ENCODE data around the gene ABHD16A.

Gene ABHD16A

GRCh38 chr6:31730631-31731086, 27.5 kb upstream of the ABHD16A start:
- DNase-seq, result no peak

- DNase-seq, result peak; percentile 37
Observed at GRCh38 chr6:31729979-31730630, 27.0 kb upstream of the ABHD16A start.

GRCh38 chr6:31729515-31729978, 26.4 kb upstream of the ABHD16A start:
- no peak for DNase-seq

- DNase-seq, result no peak
Observed at GRCh38 chr6:31728767-31729514, 25.8 kb upstream of the ABHD16A start, which contains the start of gene DDAH2. TSS of gene DDAH2 (minus strand) at chr6:31729299. CDS start at chr6:31729161, 138 bp downstream.

GRCh38 chr6:31727717-31728671, 24.9 kb upstream of the ABHD16A start:
- no peak for DNase-seq

GRCh38 chr6:31727034-31727716, 24.1 kb upstream of the ABHD16A start:
- no peak for DNase-seq

- no peak for DNase-seq
Observed at GRCh38 chr6:31725502-31726350, 22.6 kb upstream of the ABHD16A start.

GRCh38 chr6:31723980-31724691, 21.0 kb upstream of the ABHD16A start:
- no peak for DNase-seq

GRCh38 chr6:31723245-31723979, 20.3 kb upstream of the ABHD16A start, which contains the start of gene MPIG6B:
TSS of gene MPIG6B (plus strand) at chr6:31723373. CDS start at chr6:31723384, 11 bp downstream.
- DNase-seq, result no peak

- DNase-seq, result no peak
Observed at GRCh38 chr6:31722173-31722572, 19.0 kb upstream of the ABHD16A start.

GRCh38 chr6:31721351-31722020, 18.4 kb upstream of the ABHD16A start, which contains the start of gene LY6G6C:
TSS of gene LY6G6C (minus strand) at chr6:31721746. CDS start at chr6:31721679, 67 bp downstream.
- DNase-seq, result no peak

GRCh38 chr6:31720196-31720770, 17.2 kb upstream of the ABHD16A start:
- DNase-seq, result no peak

- no peak for DNase-seq
Observed at GRCh38 chr6:31719001-31719400, 15.9 kb upstream of the ABHD16A start.

- no peak for DNase-seq
Observed at GRCh38 chr6:31718265-31718664, 15.1 kb upstream of the ABHD16A start.

GRCh38 chr6:31717499-31718222, 14.5 kb upstream of the ABHD16A start:
- DNase-seq, result no peak

GRCh38 chr6:31715022-31715958, 12.2 kb upstream of the ABHD16A start, which contains the start of gene LY6G6D:
TSS of gene LY6G6D (plus strand) at chr6:31715348. CDS start at chr6:31715356, 8 bp downstream.
- no peak for DNase-seq
